GM21367 (cell line): ENCODE results near the gene CORO2A.

Experiments
- ATAC-seq: cut with Tn5 transposase; IDR thresholded peaks from one replicate; pipeline ENCODE4 v1.9.1; 2021; ENCODE audit not compliant: unreplicated experiment

The CORO2A gene, protein sequence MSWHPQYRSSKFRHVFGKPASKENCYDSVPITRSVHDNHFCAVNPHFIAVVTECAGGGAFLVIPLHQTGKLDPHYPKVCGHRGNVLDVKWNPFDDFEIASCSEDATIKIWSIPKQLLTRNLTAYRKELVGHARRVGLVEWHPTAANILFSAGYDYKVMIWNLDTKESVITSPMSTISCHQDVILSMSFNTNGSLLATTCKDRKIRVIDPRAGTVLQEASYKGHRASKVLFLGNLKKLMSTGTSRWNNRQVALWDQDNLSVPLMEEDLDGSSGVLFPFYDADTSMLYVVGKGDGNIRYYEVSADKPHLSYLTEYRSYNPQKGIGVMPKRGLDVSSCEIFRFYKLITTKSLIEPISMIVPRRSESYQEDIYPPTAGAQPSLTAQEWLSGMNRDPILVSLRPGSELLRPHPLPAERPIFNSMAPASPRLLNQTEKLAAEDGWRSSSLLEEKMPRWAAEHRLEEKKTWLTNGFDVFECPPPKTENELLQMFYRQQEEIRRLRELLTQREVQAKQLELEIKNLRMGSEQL

DNA sequence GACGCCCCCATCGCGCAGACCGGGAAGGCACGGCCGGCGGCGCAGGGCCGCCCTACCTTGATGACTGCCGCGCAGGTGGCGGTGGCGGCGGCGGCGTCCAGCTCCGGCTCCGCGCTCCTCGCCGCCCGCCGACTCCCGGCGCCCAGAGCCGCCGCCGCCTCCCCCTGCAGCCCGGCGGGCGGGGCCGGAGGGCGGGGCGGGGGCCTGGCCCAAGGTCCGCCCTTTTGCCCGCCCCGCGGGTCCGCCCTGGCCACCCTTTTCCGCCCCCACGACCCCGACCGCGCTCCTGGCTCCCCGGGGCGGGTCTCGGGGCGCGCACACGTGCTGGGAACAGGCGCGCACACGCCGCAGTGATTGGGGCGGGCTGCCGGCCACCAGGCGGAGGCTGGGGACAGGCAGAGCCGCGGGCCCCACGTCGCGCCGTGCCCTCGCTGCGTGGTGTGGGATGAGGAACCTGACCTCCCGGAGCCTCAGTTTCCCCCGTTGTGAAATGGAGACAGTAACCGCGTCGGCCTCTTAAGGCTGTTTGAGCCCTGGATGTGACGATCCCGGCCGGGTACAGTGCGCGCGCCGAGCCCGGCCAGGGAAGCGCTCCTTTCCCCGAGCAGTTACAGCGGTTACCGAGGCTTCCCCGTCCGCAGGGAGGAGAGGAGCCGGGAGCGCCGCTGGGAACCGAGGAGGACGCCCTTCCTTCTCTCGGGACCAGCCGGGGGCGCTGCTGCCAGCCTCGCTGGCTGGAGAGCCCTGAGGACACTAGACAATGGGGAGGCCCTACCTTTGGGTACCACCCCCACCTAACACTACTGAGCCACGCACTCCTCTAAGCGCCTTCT lies at the start of gene CORO2A:
Gene CORO2A, minus strand, starts transcription at position 135 of the 833 bp plus-strand sequence. CDS start 34,977 bp downstream, outside the sequence.
- peak; percentile 51 for ATAC-seq

DNA sequence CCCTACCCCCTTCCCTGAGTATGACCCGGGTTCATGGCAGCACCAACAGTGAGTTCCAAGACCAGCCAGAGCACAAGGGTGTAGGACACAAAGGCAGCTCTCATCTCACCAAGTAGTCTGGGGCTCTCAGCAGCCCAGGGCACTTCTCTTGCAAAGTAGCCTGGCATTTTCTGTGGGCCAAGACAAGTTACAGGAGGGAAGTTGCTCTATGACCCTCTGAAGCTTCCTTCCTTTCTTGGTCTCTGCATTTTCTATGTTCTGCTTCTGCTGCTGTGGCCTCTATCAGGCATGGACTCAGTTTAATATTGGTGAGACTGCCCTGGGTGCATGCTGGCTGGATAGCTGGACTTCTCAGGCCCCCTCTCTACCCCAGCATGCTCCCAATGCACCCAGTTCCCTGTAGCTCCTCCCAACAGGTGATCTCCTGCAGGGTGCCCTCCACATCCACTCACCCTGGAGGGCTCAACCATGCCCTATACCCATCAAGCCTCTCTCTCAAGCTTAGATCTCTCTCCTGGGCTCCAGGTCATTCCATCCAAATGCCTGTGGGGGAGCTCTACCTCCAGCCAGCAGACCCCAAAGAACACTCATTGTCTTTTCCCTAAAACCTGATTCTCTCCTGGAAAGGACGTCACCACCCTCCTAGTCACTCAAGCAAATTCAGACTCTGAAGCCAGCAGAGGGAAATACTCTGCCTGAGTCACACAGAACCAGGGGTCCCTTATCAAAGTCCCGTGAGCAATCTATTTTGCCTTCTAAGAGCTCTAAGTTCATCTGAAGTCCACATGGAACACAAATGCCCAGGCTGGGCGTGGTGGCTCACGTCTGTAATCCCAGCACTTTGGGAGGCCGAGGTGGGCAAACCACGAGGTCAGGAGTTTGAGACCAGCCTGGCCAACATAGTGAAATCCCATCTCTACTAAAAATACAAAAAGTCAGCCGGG lies 49.2 kb upstream of the CORO2A start:
- no peak for ATAC-seq

DNA sequence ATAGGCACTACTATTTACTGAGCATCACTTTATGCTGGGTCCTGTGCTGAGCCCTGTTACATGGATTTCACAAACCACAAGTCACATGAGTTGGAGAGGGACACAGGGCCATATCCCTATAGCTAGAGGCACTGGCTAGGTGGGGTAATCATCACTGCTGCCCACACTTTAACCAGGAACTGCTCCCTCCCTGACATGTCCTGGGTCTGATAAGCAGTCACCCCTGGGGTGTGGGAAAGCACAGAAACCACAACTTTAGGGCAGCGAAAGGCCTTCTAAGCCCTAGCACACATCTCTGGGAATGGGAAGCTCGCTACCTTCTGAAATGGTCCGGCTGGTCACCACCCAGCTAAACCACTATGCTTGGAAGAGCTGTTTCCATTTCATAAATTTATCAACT lies 48.0 kb upstream of the CORO2A start:
- no peak for ATAC-seq

DNA sequence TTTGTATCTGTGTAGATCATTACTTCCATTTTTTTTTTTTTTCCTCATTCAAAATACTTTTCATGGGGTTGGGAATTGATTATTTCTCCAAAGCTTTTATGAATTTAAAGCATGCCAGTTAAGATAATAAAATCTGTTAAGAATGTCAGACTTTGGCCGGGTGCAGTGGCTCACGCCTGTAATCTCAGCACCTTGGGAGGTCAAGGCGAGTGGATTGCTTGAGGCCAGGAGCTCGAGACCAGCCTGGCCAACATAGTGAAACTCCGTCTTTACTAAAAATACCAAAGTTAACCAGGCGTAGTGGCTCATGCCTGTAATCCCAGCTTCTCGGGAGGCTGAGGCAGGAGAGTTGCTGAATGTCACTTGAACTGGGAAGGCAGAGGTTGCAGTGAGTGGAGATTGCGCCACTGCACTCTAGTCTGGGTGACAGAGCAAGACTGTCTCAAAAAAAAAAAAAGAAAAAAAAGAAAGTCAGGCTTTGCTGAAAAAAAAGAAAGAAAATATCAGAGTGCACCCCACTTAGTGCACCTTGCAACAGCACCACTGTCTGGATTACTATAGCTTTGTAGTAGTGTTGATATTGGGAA lies 44.6 kb upstream of the CORO2A start:
- ATAC-seq = no peak

DNA sequence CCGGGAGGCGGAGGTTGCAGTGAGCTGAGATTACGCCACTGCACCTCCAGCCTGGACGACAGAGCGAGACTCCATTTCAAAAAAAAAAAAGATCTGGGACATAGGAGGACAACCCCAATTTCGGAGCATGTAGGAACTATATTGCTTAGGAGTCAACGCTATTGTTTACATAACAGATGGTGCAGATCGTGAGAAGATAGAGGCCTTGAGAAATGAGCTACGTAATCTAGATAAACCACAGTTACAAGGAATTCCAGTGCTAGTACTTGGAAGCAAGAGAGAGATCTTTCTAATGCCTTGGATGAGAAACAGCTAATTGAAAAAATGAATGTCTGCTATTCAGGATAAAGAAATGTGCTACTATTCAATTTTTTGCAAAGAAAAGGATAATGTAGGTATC lies 42.7 kb upstream of the CORO2A start:
- ATAC-seq = no peak

DNA sequence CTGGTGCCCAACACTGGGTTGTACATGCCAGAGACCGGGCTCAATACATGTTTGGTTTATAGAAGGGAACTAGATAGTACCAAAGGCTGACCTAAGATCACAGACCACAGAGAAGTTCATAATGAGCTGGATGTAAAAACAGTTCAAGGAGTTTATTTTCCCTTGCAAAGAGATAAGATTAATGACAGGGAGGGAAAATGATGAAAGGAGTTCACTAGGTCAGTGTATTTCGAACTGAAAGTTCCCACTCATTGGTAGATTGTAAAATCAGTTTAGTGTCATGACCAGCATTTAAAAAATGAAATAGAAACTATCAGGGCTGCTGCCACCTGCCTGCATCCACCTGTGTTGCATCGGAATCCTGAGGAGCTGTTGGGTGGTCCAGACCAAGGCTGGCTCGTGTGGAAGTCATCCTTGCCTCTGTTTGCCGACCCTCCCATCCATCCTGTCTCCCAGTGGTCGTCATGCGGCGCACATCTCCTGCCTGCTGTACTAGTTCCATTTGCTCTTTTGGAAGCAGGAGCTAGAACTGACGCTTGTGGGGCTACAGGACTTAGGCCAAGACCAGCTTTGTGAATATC lies 41.9 kb upstream of the CORO2A start:
- ATAC-seq = no peak

DNA sequence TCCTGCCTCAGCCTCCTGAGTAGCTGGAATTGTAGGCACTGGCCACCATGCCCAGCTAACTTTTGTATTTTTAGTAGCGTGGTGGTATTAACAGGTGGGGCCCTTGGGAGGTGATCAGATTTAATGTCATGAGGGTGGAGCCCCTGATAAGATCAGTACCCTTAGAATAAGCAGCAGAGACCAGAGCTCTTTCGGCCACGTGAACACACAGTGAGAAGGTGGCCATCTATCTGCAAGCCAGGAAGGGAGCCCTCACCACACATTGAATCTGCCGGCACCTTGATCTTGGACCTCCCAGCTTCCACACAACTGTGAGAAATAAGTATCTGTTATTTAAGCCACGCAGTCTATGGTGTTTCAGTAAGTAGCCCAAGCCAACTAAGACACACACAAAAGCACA lies 40.5 kb upstream of the CORO2A start:
- ATAC-seq = no peak

DNA sequence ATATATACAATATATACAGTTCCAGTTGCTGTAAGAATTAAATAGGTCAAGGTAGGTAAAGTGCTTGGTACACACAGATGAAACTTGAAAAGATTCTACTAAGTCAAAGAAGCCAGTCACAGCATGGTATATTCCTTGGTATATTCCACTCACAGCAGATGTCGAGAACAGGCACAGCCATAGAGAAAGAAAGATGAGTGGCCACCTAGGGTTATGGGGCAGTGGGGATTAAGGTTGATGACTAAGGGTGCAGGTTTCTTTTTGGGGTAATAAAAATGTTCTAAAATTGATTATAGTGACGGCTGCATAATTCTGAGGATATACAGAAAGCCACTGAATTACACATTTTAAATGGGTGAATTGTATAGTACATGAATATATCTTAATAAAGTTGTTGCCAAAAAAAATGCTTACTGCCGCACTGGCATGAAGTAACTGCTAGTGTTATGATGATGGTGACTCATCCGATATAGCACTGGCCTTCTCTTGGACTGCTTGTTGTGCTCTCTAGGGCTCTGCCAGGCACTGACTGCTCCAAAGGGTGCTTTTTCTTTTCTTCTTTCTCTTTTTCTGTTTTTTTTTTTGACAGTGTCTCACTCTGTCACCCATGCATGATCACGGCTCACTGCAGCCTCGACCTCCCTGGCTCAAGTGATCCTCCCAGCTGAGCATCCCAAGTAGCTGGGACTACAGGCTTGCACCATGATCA lies 39.5 kb upstream of the CORO2A start:
- no peak for ATAC-seq

DNA sequence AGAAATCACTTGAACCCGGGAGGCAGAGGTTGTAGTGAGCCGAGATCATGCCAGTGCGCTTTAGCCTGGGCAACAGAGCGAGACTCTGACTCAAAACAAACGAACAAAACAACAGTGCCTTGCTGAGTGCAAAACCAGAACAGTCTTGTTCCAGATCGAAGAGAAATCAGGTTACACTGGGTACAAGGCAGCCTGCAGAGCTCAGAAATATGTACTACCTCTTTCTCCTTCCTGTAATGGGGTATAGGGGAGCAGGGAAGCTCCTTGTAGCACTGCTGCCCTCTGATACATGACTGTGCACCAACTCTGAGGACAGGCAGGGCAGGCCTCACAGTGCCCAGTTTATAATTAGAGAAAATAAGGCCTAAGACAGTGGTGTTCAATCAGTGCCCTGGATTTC lies 38.4 kb upstream of the CORO2A start:
- ATAC-seq = no peak

DNA sequence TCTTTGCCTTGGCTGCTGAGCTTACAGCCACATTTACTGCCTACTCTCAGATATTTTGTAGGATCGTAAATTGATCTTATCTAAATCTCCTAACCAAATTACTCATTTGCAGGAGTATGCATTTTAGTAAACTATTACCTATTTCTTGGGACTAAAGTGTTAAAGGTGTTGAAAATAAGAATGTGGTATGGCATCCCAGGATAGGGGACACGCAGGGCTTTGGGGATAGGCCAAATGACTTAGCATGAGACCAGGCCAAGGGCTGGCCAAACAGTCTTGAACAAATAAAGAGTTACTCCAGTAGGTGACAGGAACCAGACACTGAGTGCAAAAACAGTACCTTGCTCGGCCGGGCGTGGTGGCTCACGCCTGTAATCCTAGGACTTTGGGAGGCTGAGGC lies 37.9 kb upstream of the CORO2A start:
- ATAC-seq = no peak

DNA sequence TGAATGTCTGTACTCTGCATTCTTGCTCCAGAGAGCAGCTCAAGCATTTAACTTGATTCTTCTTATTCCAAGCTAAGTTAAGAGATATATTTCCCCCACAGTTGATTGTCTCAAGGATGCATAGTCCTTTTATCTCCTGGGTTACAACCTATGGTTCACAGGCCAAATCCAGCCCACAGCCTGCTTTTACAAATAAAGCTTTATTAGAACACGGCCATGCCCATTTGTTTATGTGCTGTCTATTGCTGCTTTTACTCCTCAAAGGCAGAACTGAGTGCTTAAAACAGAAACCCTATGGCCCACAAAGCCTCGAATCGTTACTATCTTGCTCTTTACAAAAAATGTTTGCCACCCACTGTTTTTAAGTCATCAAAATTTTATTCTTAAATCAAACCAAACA lies 37.2 kb upstream of the CORO2A start:
- ATAC-seq = no peak

DNA sequence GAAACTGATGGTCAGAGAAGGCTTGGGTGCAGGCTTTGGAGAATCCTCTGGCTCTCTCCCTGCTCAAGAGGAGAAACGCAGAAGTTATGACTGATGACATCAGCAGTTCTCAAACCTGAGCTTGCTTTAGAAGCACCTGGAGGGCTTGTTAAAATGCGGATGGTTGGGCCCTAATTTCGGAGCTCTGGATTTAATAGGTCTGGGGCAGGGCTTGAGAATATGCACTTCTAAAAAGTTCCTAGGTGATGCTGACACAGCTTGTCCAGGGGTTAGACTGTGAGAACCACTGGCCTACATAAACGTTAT lies 36.6 kb upstream of the CORO2A start:
- ATAC-seq = no peak

DNA sequence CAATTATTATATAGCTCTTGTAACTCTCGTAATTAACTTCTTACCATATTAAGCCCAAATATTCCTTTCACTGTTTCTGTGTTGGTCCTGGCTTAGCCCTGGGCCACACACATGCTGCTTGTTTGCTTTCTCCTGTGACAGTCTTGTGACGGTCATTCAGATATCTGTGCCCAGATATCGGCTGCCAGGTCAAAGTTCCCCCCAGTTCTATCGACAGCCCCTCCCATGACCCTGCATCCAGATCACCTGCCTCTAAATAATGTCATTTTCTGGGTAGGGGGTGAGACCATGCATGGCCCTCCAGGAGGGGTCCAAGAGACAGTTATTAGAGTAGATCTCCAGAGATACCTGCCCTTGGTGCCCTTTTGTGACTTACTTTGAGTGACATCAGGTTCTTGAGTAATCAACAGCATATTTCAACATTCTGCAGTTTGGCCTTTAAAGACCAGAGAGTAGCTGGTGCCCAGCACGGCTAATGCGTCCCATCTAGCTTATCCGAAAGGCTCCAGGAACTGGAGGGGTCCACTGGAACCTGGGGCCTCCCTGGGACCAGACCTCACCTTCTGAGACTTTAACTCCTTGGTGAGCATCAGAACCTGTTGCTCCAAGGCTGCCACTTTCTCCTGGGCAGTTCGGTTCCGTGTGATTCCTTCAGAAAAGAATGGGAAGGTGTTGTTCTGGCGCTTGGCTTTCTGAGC lies 36.1 kb upstream of the CORO2A start:
- no peak for ATAC-seq

DNA sequence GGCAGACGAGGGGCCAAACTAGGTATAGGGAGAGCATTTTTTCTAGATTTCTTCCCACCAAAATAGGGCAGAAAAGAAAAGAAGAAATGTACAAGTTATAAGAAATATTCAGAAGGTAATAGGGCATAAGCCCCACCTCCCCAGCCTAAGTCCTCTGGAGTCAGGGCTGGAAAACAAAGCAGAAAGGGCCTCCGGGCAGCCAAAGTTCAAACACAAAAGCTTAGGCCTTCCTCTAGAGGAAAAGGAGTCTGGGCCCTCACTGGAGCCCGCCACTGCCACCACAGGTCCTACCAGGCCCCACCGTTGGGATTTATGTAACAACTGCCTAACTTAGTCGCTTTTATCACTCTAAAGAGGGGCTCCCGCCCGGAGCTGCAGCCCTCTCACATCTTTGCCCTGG lies 35.4 kb upstream of the CORO2A start:
- no peak for ATAC-seq

DNA sequence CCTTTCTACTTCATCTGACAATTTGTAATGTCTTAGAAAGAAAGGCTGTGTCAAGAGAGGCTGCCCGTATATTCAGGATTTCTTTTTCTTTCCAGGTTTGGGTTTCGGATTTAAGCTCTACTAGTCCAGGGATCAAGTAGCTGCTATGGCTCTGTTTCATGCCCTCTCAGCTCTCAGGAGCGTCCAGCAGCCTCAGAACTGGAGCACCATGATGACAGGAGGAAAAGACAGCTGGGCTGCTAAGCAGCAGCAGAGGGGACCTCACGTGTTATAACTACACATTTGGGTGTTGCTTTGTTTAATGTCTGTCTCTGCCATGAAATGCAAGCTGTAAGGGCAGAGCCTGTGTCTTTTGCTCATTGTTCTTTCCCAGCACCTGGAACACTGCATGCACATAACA lies 34.5 kb upstream of the CORO2A start:
- ATAC-seq = no peak

DNA sequence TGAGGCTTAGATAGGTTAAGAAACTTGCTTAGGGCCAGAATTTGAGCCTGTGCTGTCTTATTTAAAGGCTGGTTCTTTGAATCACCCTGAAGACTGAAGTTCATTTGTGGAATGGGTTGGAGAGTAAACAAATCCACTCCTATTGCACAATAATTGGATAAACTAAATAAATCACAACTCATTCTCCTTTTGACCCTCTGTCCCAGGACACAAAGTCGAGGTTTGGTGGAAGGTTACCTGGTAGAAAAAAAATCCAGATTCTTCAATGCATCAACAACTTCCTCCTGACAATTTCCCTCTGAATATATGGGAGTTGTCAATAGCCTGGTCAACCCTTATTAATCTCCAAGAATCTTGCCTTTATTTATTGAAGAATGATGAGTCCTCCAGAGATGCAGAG lies 34.1 kb upstream of the CORO2A start:
- ATAC-seq = no peak

DNA sequence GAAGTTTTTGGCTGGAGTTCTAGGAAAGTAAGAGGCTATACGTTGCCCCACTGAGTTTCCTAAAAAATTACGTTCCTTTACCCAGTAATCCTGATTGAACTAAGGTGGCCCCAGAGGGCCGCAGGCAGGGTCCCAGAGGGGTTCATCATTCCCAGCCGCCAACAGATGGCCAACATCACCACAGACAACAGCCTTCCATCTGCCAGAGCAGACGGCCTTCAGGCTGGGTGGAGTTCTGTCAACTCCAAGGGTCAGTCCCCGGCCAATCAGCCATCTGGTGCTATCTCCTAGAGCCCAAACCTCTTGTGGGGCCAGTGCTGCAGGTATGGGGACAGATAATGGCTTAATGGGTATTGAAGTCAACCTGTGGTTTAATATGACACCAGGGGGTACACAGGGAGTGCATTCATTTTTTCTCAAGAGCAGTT lies 32.6 kb upstream of the CORO2A start:
- no peak for ATAC-seq

DNA sequence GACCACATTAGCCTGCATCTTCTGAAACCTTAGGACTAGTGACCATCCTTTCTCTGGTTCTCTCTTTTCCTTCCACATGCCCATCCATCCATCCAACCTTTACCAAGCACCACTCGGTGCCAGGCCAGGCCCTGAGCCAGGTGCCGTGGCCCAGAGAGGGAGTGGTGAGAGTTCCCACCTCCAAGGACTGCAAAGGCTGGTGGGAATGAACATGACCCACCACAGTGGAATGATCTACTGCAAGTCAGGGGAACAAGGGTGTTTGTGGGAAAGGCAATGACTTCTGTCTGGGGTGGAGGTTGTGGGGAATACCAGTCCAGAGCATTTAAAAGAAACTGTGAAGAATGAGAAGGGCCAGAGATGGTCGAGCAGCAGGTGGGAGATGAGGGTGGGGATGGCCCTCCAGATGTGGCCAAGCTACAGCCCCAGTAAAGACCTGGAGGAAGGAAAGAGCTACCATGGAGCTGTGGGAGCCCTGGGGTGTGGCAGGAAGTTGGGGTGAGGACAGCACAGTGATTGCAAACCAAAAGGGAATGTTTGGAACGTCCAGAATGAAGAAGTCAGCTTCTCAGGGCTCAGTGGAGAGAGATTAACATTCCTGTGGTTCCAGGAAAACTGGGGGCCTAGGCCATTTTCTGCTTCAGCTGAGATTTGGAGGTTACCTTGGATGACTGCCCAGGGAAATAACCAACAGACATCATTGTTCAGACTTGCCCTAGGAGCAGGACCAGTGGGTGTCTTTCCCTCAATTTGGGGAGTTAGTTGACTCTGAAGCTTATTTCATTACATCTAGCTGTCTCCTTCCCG lies 30.7 kb upstream of the CORO2A start:
- ATAC-seq = no peak
